GM12878 (cell line): Measurements from ENCODE around the gene NEU4. TPM values are rescaled to one million over a fixed set of nuclear protein-coding genes. Genes with fewer than 3 reads are reported as not detected.

Experiments used
- ATAC-seq: fragments of 200-7000 bp; cut with Tn5 transposase; 3 replicates; pipeline ENCODE4 v1.9.1; 2020; ENCODE audit warnings: mild to moderate bottlenecking, moderate library complexity
- BruUV-seq: library from RNA; stranded (reverse); fragments of 400-500 nt; replicated peaks from 2 replicates; lab custom pipeline; 2021; lab: Mats Ljungman, UMichigan
- CTCF ChIA-PET: fragments of 300-600 bp; sonication (Branson Sonifier 250); formaldehyde crosslinking; extraction: SDS; loops from one replicate; lab custom pipeline; 2021; ENCODE audit warnings: inconsistent platforms; lab: Yijun Ruan, JAX
- POLR2A ChIA-PET: fragments of 350-600 bp; formaldehyde crosslinking; extraction: SDS; loops from one replicate; lab custom pipeline; 2021; ENCODE audit warnings: inconsistent platforms; lab: Charles Lee
- RAD21 ChIA-PET: fragments of 300-600 bp; sonication (Branson Sonifier 250); formaldehyde crosslinking; loops from one replicate; lab custom pipeline; 2023; ENCODE audit warnings: antibody characterized with exemption; ENCODE audit not compliant: unreplicated experiment; lab: Charles Lee
- SMC1A ChIA-PET: fragments of 300-600 bp; sonication (Branson Sonifier 250); formaldehyde crosslinking; loops from one replicate; lab custom pipeline; 2023; ENCODE audit not compliant: unreplicated experiment, uncharacterized antibody; lab: Charles Lee
- DNase-seq: peaks from one replicate; pipeline ENCODE4 v3.0.0-alpha.2; 2011; ENCODE audit warnings: low read depth, low spot score
- FAIRE-seq: peaks from 3 replicates; lab custom pipeline; 2011; peaks lifted over from hg19 to GRCh38; lab: Jason Lieb, UNC
- H2AFZ ChIP-seq: 2 replicates; pipeline ENCODE4 v1.6.0; 2011; ENCODE audit warnings: low read depth, low read length, control low read depth; ENCODE audit not compliant: control insufficient read depth
- H3K27ac ChIP-seq: 2 replicates; pipeline ENCODE4 v1.5.1; 2011; ENCODE audit warnings: control low read depth; ENCODE audit not compliant: control insufficient read depth, insufficient read depth
- H3K27me3 ChIP-seq, 2 experiments: replicated peaks in 1 of 2; 2 replicates each; pipeline versions ENCODE4 v1.6.0 to v1.6.1; 2011; ENCODE audit warnings: low read length in 1 of 2; ENCODE audit not compliant: control insufficient read depth in 2 of 2, insufficient read depth in 2 of 2
- H3K36me3 ChIP-seq, 2 experiments: 2 replicates each; pipeline ENCODE4 v1.5.1; 2011; ENCODE audit warnings: low read length in 1 of 2; ENCODE audit not compliant: control insufficient read depth in 2 of 2, insufficient read depth in 2 of 2
- H3K4me1 ChIP-seq: 2 replicates; pipeline ENCODE4 v1.6.1; 2011; ENCODE audit warnings: mild to moderate bottlenecking, low read length, moderate library complexity, mixed read lengths; ENCODE audit not compliant: control insufficient read depth, insufficient read depth
- H3K4me2 ChIP-seq: 2 replicates; pipeline ENCODE4 v1.6.0; 2011; ENCODE audit warnings: control low read depth; ENCODE audit not compliant: control insufficient read depth, insufficient read depth
- H3K4me3 ChIP-seq: fragments of 200-600 bp; sonication (generic); 2 replicates; pipeline ENCODE4 v1.5.1; 2016
- H3K79me2 ChIP-seq: 2 replicates; pipeline ENCODE4 v1.6.0; 2011; ENCODE audit warnings: low read length; ENCODE audit not compliant: control insufficient read depth, insufficient read depth
- H3K9ac ChIP-seq: 2 replicates; pipeline ENCODE4 v1.8.0; 2011; ENCODE audit warnings: low read length, control low read depth, mixed read lengths; ENCODE audit not compliant: control insufficient read depth, insufficient read depth
- H3K9me3 ChIP-seq: replicated peaks from 3 replicates; pipeline ENCODE4 v1.5.1; 2011; ENCODE audit warnings: mild to moderate bottlenecking, low read length; ENCODE audit not compliant: control insufficient read depth, insufficient read depth
- H4K20me1 ChIP-seq: 2 replicates; pipeline ENCODE4 v1.6.0; 2011; ENCODE audit not compliant: control insufficient read depth, insufficient read depth
- BACH1 ChIP-seq: fragments of 450-650 bp; IDR thresholded peaks from 2 replicates; pipeline ENCODE4 v1.6.1; 2017; ENCODE audit warnings: mild to moderate bottlenecking, borderline replicate concordance
- HCFC1 ChIP-seq: fragments of 150-350 bp; IDR thresholded peaks from 2 replicates; pipeline ENCODE4 v1.6.1; 2014; ENCODE audit warnings: low read length
- HDGF ChIP-seq: fragments of 450-650 bp; IDR thresholded peaks from 2 replicates; pipeline ENCODE4 v1.6.1; 2016; ENCODE audit warnings: antibody characterized with exemption
- IKZF2 ChIP-seq, 2 experiments: fragments of 450-650 bp; IDR thresholded peaks; 2 replicates each; pipeline ENCODE4 v1.6.1; 2017; ENCODE audit warnings: mild to moderate bottlenecking in 2 of 2, moderate library complexity in 2 of 2
- LARP7 ChIP-seq: fragments of 450-650 bp; IDR thresholded peaks from 2 replicates; pipeline ENCODE4 v1.6.1; 2017; ENCODE audit warnings: mild to moderate bottlenecking
- NBN ChIP-seq: fragments of 450-650 bp; IDR thresholded peaks from 2 replicates; pipeline ENCODE4 v1.6.1; 2016
- NR2C1 ChIP-seq: fragments of 450-650 bp; IDR thresholded peaks from 2 replicates; pipeline ENCODE4 v1.6.1; 2017; ENCODE audit warnings: antibody characterized with exemption, mild to moderate bottlenecking, moderate library complexity
- POLR2A ChIP-seq: IDR thresholded peaks from 2 replicates; pipeline ENCODE4 v1.6.1; 2011; ENCODE audit warnings: low read depth, mild to moderate bottlenecking, low read length
- SMARCA5 ChIP-seq: fragments of 450-650 bp; IDR thresholded peaks from 2 replicates; pipeline ENCODE4 v1.6.1; 2017; ENCODE audit warnings: mild to moderate bottlenecking
- YY1 ChIP-seq: IDR thresholded peaks from 2 replicates; pipeline ENCODE4 v1.6.1; 2011; ENCODE audit warnings: low read depth, mild to moderate bottlenecking, low read length
- WGBS: methylation state at CpG from one replicate; pipeline ENCODE4 v1.1.6; 2016; ENCODE audit warnings: low lambda C conversion rate; ENCODE audit not compliant: insufficient replicate concordance, insufficient coverage; ENCODE audit errors: missing lambda C conversion rate; 5-methylcytosine and 5-hydroxymethylcytosine counted together
- in situ Hi-C: fragments of 300-500 bp; cut with MboI; formaldehyde crosslinking; loops from 9 replicates; pipeline ENCODE4 v1.14.3; 2018; ENCODE audit warnings: mixed read lengths
- intact Hi-C: fragments of 100-400 bp; cut with micrococcal nuclease; formaldehyde crosslinking; loops from one replicate; pipeline ENCODE4 v1.14.2; 2022; ENCODE audit not compliant: unreplicated experiment
- polyA plus RNA-seq, 11 experiments: library from polyadenylated mRNA; depleted of rRNA in 4 of 11; unstranded in 6 of 11; stranded (reverse) in 5 of 11; fragments of >200 nt; fragmentation: Nextera tagmentation in 4 of 11; fragmentation: Illumina TruSeq in 1 of 11; extraction: Ambion mirVana in 4 of 11; extraction: Trizol in 1 of 11; gene quantifications; 1 replicate in 1 of 11; 2 replicates in 10 of 11; pipeline versions ENCODE4 v1.2.1 to v1.2.3, GENCODE V29; 2011 to 2016; ENCODE audit warnings: inconsistent platforms in 2 of 11, missing spikeins in 2 of 11, low read depth in 1 of 11
- total RNA-seq, 4 experiments: library from RNA; depleted of rRNA in 3 of 4; stranded (reverse); fragments of >200 nt in 3 of 4; fragmentation: Illumina TruSeq in 1 of 4; extraction: Trizol in 1 of 4; gene quantifications; 2 replicates each; pipeline versions ENCODE4 v1.2.1 to v1.2.3, GENCODE V29; 2013 to 2021
- TF ChIP-seq, protein P1 (sequence below): IDR thresholded peaks from 2 replicates; pipeline ENCODE4 v1.6.1; 2012; ENCODE audit warnings: low read depth, low read length, improper control_type of control experiment
- TF ChIP-seq, protein P2 (sequence below): fragments of 450-650 bp; IDR thresholded peaks from 2 replicates; pipeline ENCODE4 v1.6.1; 2017; ENCODE audit warnings: low read depth, mild to moderate bottlenecking, moderate library complexity

The NEU4 gene
- total and polyA plus RNA-seq, 10 of the 15 experiments (the other 5 are each of a cell fraction or from before 2014, with no cell fraction given) = 0.01 to 0.28 (median 0.14) TPM; not detected in 5

- Histone ChIP-seq H2AFZ (no peak overlapping the region; the same call in 1 of the 2 replicates), H3K4me2 (peak overlapping the region; percentile 97), H3K9ac (peak overlapping the region; percentile 77), H4K20me1 (no peaks in the 10 kb centered on the region), H3K36me3 (no peaks in the 10 kb centered on the region), H3K4me1 (peaks cover 45% of the 10 kb centered on the region), H3K27ac (peak overlapping the region; percentile 97), H3K27me3 (no peaks in the 10 kb centered on the region; a peak in 1 of 4 replicates), H3K9me3 (no peaks in the 10 kb centered on the region; the same call in 1 of the 3 replicates), H3K79me2 (peaks cover 7% of the 10 kb centered on the region), H3K4me3 (peak overlapping the region; percentile 56; the same call in 1 of the 2 replicates)
- 76% methylated on average over 10 of the region's 10 CpGs for WGBS
- TF ChIP-seq SMARCA5 (peak; percentile 31; the same call in 1 of the 2 replicates), BACH1 (0 out of 2 replicates have a peak, but pooled peaks have one; percentile 45), LARP7 (no peak), HCFC1 (no peak), POLR2A (peak; percentile 27), NBN (no peak)
- no TSS peak for BruUV-seq
- POLR2A ChIA-PET = interaction anchor here (0.9 to 3.5 kb wide), 4 partner anchors 8 to 126 kb away, joined by 3 to 26 read pairs (median 6); partner anchors contain the start of gene D2HGDH
- SMC1A ChIA-PET = interaction anchor here (1.4 to 1.8 kb wide), 3 partner anchors 8 to 19 kb away, joined by 6 read pairs; no protein-coding TSS in a partner anchor
- in situ Hi-C loops = no loop called here
- FAIRE-seq (no peak), DNase-seq (no peak), ATAC-seq (peak; percentile 29)
- CTCF ChIA-PET = interaction anchor here (0.5 to 1.8 kb wide), 5 partner anchors 8 to 206 kb away, joined by 3 to 10 read pairs (median 4); partner anchors contain the start of gene RTP5
- RAD21 ChIA-PET = interaction anchor here (0.5 to 1.6 kb wide), 6 partner anchors 9 to 554 kb away, joined by 3 to 16 read pairs (median 3); partner anchors contain the start of gene RTP5
- intact Hi-C loops = no loop called here
Measured at GRCh38 chr2:241860184-241861078, 51.4 kb downstream of the NEU4 start.

GRCh38 chr2:241861264-241861663 lies 52.3 kb downstream of the NEU4 start:
- ATAC-seq (no peak), DNase-seq (no peak), FAIRE-seq (no peak)
- SMC1A ChIA-PET = no interaction called here
- peaks cover 3% of the 10 kb centered on the region; the same call in 1 of the 2 replicates for H4K20me1 ChIP-seq
- TSS peak; percentile 79 for BruUV-seq
- no peak overlapping the region for H3K27ac ChIP-seq
- H2AFZ ChIP-seq = no peak overlapping the region
- no peaks in the 10 kb centered on the region; a peak in 1 of 4 replicates for H3K27me3 ChIP-seq
- WGBS = 94% methylated on average over 1 of the region's 1 CpG
- peaks cover 45% of the 10 kb centered on the region for H3K4me1 ChIP-seq
- RAD21 ChIA-PET = no interaction called here
- no peaks in the 10 kb centered on the region for H3K36me3 ChIP-seq
- no peaks in the 10 kb centered on the region; the same call in 1 of the 3 replicates for H3K9me3 ChIP-seq
- in situ Hi-C loops = no loop called here
- POLR2A ChIA-PET = no interaction called here
- TF ChIP-seq IKZF2 (IDR thresholded peaks at IDR 0.05) (peak in 1 of 2 experiments; percentile 10; a peak in 1 of 4 replicates), NR2C1 (no peak), HDGF (peak; percentile 71; the same call in 1 of the 2 replicates), YY1 (no peak), NBN (0 out of 2 replicates have a peak, but pooled peaks have one; percentile 64)
- TF ChIP-seq, protein P1, sequence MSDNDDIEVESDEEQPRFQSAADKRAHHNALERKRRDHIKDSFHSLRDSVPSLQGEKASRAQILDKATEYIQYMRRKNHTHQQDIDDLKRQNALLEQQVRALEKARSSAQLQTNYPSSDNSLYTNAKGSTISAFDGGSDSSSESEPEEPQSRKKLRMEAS = no peak
- TF ChIP-seq, protein P2, sequence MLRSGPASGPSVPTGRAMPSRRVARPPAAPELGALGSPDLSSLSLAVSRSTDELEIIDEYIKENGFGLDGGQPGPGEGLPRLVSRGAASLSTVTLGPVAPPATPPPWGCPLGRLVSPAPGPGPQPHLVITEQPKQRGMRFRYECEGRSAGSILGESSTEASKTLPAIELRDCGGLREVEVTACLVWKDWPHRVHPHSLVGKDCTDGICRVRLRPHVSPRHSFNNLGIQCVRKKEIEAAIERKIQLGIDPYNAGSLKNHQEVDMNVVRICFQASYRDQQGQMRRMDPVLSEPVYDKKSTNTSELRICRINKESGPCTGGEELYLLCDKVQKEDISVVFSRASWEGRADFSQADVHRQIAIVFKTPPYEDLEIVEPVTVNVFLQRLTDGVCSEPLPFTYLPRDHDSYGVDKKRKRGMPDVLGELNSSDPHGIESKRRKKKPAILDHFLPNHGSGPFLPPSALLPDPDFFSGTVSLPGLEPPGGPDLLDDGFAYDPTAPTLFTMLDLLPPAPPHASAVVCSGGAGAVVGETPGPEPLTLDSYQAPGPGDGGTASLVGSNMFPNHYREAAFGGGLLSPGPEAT = 0 out of 2 replicates have a peak, but pooled peaks have one; percentile 22
- TF ChIP-seq, all 136 proteins: peak for 4
- intact Hi-C loops = no loop called here
- H3K4me2 ChIP-seq = no peak overlapping the region
- no peak overlapping the region for H3K9ac ChIP-seq
- peaks cover 7% of the 10 kb centered on the region for H3K79me2 ChIP-seq
- H3K4me3 ChIP-seq = no peak overlapping the region
- CTCF ChIA-PET = no interaction called here
